Muscle layer of duodenum (tissue), 2 donors: ENCODE results near the gene DHCR7.

Source experiments
- H3K27ac ChIP-seq: one replicate; pipeline ENCODE4 v1.7.0; 2013; ENCODE audit warnings: mild to moderate bottlenecking, low read length
- H3K27me3 ChIP-seq: one replicate; pipeline ENCODE4 v1.7.0; 2013; ENCODE audit warnings: low read depth, mild to moderate bottlenecking, control low read depth, low read length
- H3K36me3 ChIP-seq, 2 donors: one replicate each; pipeline ENCODE4 v1.7.0; 2013; ENCODE audit warnings: low read length in 2 of 2, control low read depth in 1 of 2, mild to moderate bottlenecking in 1 of 2; ENCODE audit not compliant: insufficient read depth in 2 of 2, control insufficient read depth in 1 of 2
- H3K4me1 ChIP-seq, 2 donors: one replicate each; pipeline ENCODE4 v1.7.0; 2013; ENCODE audit warnings: low read length in 2 of 2, mild to moderate bottlenecking in 2 of 2, control low read depth in 1 of 2, moderate library complexity in 1 of 2; ENCODE audit not compliant: insufficient read depth in 2 of 2, control insufficient read depth in 1 of 2
- H3K4me3 ChIP-seq, 2 donors: one replicate each; pipeline ENCODE4 v1.7.0; 2013; ENCODE audit warnings: low read length in 2 of 2, low read depth in 1 of 2, mild to moderate bottlenecking in 1 of 2
- H3K9me3 ChIP-seq, 2 donors: one replicate each; pipeline ENCODE4 v1.7.0; 2013; ENCODE audit warnings: low read length in 2 of 2, control low read depth in 1 of 2, mild to moderate bottlenecking in 1 of 2; ENCODE audit not compliant: control insufficient read depth in 1 of 2
- donor health status: healthy.

DHCR7 gene

DNA sequence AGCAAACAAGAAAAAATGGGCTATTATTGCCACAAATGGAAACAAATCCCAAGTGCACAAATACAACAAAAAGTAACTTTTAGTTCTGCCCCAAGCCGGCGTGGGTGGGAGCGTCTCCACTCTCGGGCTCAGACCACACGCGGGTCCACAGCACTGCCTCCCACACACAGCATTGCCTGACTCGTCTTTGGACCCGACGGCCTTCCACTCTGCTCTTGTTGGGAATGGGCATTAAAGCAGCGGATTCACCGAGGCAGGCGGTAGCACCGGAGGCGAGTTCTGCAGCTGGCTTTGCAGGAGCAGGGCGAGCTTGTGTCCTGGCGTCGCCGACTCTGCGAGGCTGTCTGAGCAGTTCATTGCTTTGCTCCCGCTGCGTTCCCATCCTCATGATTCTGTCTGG lies 27.8 kb upstream of the DHCR7 start:
- Histone ChIP-seq H3K4me1 (no peaks in the 10 kb centered on the region), H3K4me3 (no peak overlapping the region), H3K36me3 (peaks cover 66 to 91% of the 10 kb centered on the region in 2 donors), H3K27ac (no peak overlapping the region), H3K27me3 (no peaks in the 10 kb centered on the region), H3K9me3 (no peaks in the 10 kb centered on the region)

GRCh38 chr11:71474771-71475483 lies 26.7 kb upstream of the DHCR7 start:
- H3K4me3 ChIP-seq: no peak overlapping the region
- H3K36me3 ChIP-seq: peaks cover 57 to 80% of the 10 kb centered on the region in 2 donors
- H3K4me1 ChIP-seq: no peaks in the 10 kb centered on the region
- no peak overlapping the region for H3K27ac ChIP-seq
- no peaks in the 10 kb centered on the region for H3K9me3 ChIP-seq
- H3K27me3 ChIP-seq: no peaks in the 10 kb centered on the region

GRCh38 chr11:71474141-71474770 lies 26.1 kb upstream of the DHCR7 start:
- Histone ChIP-seq H3K9me3 (no peaks in the 10 kb centered on the region), H3K4me3 (no peak overlapping the region), H3K4me1 (no peaks in the 10 kb centered on the region), H3K27me3 (no peaks in the 10 kb centered on the region), H3K27ac (no peak overlapping the region), H3K36me3 (peaks cover 50 to 73% of the 10 kb centered on the region in 2 donors)

GRCh38 chr11:71473793-71474080 lies 25.5 kb upstream of the DHCR7 start:
- H3K4me1 ChIP-seq: no peaks in the 10 kb centered on the region
- H3K4me3 ChIP-seq: no peak overlapping the region
- H3K27ac ChIP-seq: no peak overlapping the region
- H3K27me3 ChIP-seq: no peaks in the 10 kb centered on the region
- H3K36me3 ChIP-seq: peaks cover 48 to 71% of the 10 kb centered on the region in 2 donors
- no peaks in the 10 kb centered on the region for H3K9me3 ChIP-seq

GRCh38 chr11:71472941-71473792 lies 25.0 kb upstream of the DHCR7 start:
- H3K4me1 ChIP-seq: no peaks in the 10 kb centered on the region
- peaks cover 43 to 65% of the 10 kb centered on the region in 2 donors for H3K36me3 ChIP-seq

DNA sequence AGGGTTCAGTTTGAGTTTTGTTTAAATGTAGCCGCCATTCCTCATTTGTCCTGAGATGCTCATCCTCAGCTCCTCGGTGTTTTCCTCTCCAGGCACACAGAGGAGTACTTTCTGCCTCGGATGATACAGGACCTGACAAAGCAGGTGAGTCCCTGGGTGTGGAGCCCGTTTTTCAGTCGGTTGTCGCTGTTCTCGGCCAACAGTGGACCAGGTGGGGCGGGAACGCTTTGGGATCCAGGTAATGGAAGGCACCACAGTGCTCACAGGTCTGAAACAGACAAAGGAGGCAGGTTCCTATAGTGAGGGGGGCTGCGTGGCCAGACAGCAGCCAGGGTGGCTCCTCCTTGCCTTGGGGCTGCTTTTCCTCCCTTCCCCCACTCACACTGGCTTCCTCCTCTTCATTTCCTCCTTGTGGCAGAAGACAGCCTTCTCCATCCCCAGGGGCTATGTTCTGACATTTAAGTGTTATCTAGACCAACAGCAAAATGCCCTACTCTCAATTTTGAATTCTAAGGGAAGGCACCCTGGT lies 24.2 kb upstream of the DHCR7 start:
- H3K27ac ChIP-seq: no peak overlapping the region
- H3K9me3 ChIP-seq: no peaks in the 10 kb centered on the region
- H3K36me3 ChIP-seq: peaks cover 42 to 58% of the 10 kb centered on the region in 2 donors
- no peaks in the 10 kb centered on the region for H3K27me3 ChIP-seq
- H3K4me3 ChIP-seq: no peak overlapping the region
- H3K4me1 ChIP-seq: no peaks in the 10 kb centered on the region

More at GRCh38 chr11:71472941-71473792, 25.0 kb upstream of the DHCR7 start:
- no peaks in the 10 kb centered on the region for H3K9me3 ChIP-seq
- no peak overlapping the region for H3K27ac ChIP-seq
- no peaks in the 10 kb centered on the region for H3K27me3 ChIP-seq
- no peak overlapping the region for H3K4me3 ChIP-seq

GRCh38 chr11:71470946-71471345 lies 22.8 kb upstream of the DHCR7 start:
- Histone ChIP-seq H3K9me3 (no peaks in the 10 kb centered on the region), H3K36me3 (peaks cover 38 to 57% of the 10 kb centered on the region in 2 donors), H3K27ac (no peak overlapping the region), H3K27me3 (no peaks in the 10 kb centered on the region), H3K4me3 (no peak overlapping the region), H3K4me1 (no peaks in the 10 kb centered on the region)

DNA sequence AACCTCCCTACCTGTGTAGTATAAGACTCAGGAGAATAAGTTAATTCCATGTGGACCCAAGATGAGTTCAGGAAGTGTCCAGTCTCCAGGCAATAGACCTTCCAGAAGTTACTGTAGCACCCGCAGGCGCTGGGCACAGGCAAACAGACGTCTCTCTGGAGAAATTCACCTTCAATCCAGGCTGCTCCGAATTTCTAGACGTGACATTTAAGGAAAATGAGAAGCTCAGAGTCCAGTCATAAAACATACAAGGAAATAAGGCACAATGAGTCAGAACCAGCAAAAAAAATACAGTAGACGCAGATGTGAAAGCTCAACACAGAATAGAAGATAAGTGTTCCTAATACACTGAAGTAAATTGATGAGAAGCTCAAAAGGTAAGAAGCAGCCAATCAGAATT lies 19.0 kb upstream of the DHCR7 start:
- H3K36me3 ChIP-seq: peaks cover 14 to 38% of the 10 kb centered on the region in 2 donors
- no peaks in the 10 kb centered on the region for H3K27me3 ChIP-seq
- H3K4me3 ChIP-seq: no peak overlapping the region
- no peaks in the 10 kb centered on the region for H3K9me3 ChIP-seq
- H3K4me1 ChIP-seq: no peaks in the 10 kb centered on the region
- no peak overlapping the region for H3K27ac ChIP-seq

DNA sequence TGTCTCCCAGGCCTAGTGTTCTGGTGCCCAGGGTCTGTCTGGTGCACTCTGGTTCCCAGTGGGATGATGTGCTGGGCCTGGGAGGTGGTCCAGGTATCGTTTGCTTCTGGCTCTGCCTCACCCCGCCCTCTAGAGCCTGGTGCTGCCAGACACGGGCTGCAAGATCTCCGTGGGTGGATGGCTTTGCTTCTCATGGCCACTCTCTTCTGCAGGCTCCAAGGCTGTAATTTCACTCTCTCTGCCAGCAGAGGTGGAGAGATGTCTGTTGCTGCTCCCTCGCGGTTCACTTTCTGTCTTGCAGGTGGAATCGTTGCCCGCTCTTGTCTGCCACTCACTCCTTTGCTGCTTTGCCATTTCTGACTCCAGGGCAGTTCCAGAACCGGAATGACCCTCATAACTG lies 18.2 kb upstream of the DHCR7 start:
- peaks cover 18 to 41% of the 10 kb centered on the region in 2 donors for H3K36me3 ChIP-seq
- H3K27me3 ChIP-seq: no peaks in the 10 kb centered on the region

DNA sequence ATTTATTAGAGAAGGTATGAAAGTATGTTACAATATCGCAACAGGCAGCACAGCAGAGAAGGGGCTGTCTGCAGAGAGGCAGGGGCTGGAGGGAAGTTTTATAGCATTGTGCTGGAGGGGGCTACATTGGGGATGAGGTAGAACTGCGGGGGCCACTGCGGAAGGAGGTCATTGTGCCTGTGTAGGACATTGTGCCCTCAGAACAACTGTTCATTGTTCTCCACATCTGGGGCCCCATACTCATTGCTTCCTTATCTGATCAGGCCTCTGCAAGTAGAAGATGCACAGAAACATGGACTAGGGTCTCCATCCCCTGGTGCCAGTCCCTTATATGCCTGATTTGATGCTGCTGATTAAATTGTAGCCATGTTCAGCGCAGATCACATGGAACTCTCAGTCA lies 16.9 kb upstream of the DHCR7 start:
- Histone ChIP-seq H3K9me3 (no peaks in the 10 kb centered on the region), H3K36me3 (peaks cover 26 to 51% of the 10 kb centered on the region in 2 donors), H3K27me3 (no peaks in the 10 kb centered on the region), H3K27ac (no peak overlapping the region), H3K4me1 (no peaks in the 10 kb centered on the region), H3K4me3 (no peak overlapping the region)

More for the DNA sequence above, 18.2 kb upstream of the DHCR7 start:
- no peak overlapping the region for H3K27ac ChIP-seq
- no peaks in the 10 kb centered on the region for H3K4me1 ChIP-seq
- H3K4me3 ChIP-seq: no peak overlapping the region
- no peaks in the 10 kb centered on the region for H3K9me3 ChIP-seq
